HepG2 (cell line): Measurements from ENCODE around the gene RTP2. TPM values are rescaled to one million over a fixed set of nuclear protein-coding genes. Genes with fewer than 3 reads are reported as not detected.
A peak's percentile ranks its signal among the peaks of the same experiment; 100 is the strongest.

Source experiments
- ATAD3A ChIP-seq: sonication (generic); formaldehyde crosslinking; IDR thresholded peaks from 2 replicates; pipeline ENCODE4 v1.4.0; 2020; ENCODE audit warnings: missing genetic modification reagents
- JUNB ChIP-seq: sonication (generic); formaldehyde crosslinking; IDR thresholded peaks from 2 replicates; pipeline ENCODE4 v1.8.0; 2022; ENCODE audit warnings: missing genetic modification reagents, mild to moderate bottlenecking, borderline replicate concordance
- LCORL ChIP-seq, 2 experiments: fragments of 450-650 bp in 1 of 2; sonication (generic) in 1 of 2; formaldehyde crosslinking in 1 of 2; IDR thresholded peaks; 2 replicates each; pipeline versions ENCODE4 v1.5.0 to v1.6.1; 2017 to 2020; ENCODE audit warnings: antibody characterized with exemption in 1 of 2, missing genetic modification reagents in 1 of 2
- PREB ChIP-seq: sonication (generic); formaldehyde crosslinking; IDR thresholded peaks from 2 replicates; pipeline ENCODE4 v1.4.0; 2020; ENCODE audit warnings: missing genetic modification reagents
- RFXAP ChIP-seq: sonication (generic); formaldehyde crosslinking; IDR thresholded peaks from 2 replicates; pipeline ENCODE4 v1.4.0; 2020; ENCODE audit warnings: missing genetic modification reagents, borderline replicate concordance
- RXRB ChIP-seq: IDR thresholded peaks from 2 replicates; pipeline ENCODE4 v1.6.1; 2016; ENCODE audit warnings: borderline replicate concordance, missing genetic modification reagents, missing compliant biosample characterization
- SP4 ChIP-seq: sonication (generic); formaldehyde crosslinking; IDR thresholded peaks from 2 replicates; pipeline ENCODE4 v1.8.1; 2023; ENCODE audit warnings: mild to moderate bottlenecking, missing genetic modification reagents
- TOE1 ChIP-seq: sonication (generic); formaldehyde crosslinking; IDR thresholded peaks from 2 replicates; pipeline ENCODE4 v1.4.0; 2020; ENCODE audit warnings: mild to moderate bottlenecking, missing genetic modification reagents
- ZFP36L1 ChIP-seq: sonication (generic); formaldehyde crosslinking; IDR thresholded peaks from 2 replicates; pipeline ENCODE4 v1.8.0; 2022; ENCODE audit warnings: mild to moderate bottlenecking, missing genetic modification reagents, moderate library complexity
- ZNF17 ChIP-seq: sonication (generic); formaldehyde crosslinking; IDR thresholded peaks from 2 replicates; pipeline ENCODE4 v1.5.0; 2020; ENCODE audit warnings: mild to moderate bottlenecking, missing genetic modification reagents
- ZNF260 ChIP-seq: sonication (generic); formaldehyde crosslinking; IDR thresholded peaks from 2 replicates; pipeline ENCODE4 v1.4.0; 2020; ENCODE audit warnings: missing genetic modification reagents, low read depth, mild to moderate bottlenecking, borderline replicate concordance
- ZNF281 ChIP-seq: sonication (generic); formaldehyde crosslinking; IDR thresholded peaks from 2 replicates; pipeline ENCODE4 v1.4.0; 2020; ENCODE audit warnings: missing genetic modification reagents, borderline replicate concordance
- ZNF484 ChIP-seq: sonication (generic); formaldehyde crosslinking; IDR thresholded peaks from 2 replicates; pipeline ENCODE4 v1.5.1; 2020; ENCODE audit warnings: mild to moderate bottlenecking, low read depth, missing genetic modification reagents, borderline replicate concordance
- ZNF616 ChIP-seq: sonication (generic); formaldehyde crosslinking; IDR thresholded peaks from 2 replicates; pipeline ENCODE4 v1.5.0; 2020; ENCODE audit warnings: low read depth, mild to moderate bottlenecking, missing genetic modification reagents
- ZXDC ChIP-seq: sonication (generic); formaldehyde crosslinking; IDR thresholded peaks from 2 replicates; pipeline ENCODE4 v1.5.0; 2020; ENCODE audit warnings: mild to moderate bottlenecking, missing genetic modification reagents
- polyA plus RNA-seq, 8 experiments: library from polyadenylated mRNA; depleted of rRNA in 3 of 8; stranded (reverse) in 7 of 8; unstranded in 1 of 8; fragments of >200 nt; fragmentation: Illumina TruSeq in 4 of 8; extraction: Trizol in 4 of 8; gene quantifications; 2 replicates each; pipeline versions ENCODE4 v1.2.1 to v1.2.3, GENCODE V29; 2011 to 2016; ENCODE audit warnings: low read depth in 4 of 8, missing spikeins in 1 of 8, mixed read lengths in 1 of 8; ENCODE audit not compliant: insufficient read depth in 1 of 8
- total RNA-seq, 5 experiments: library from RNA; depleted of rRNA; stranded (reverse); fragments of >200 nt; fragmentation: Illumina TruSeq; extraction: Trizol; gene quantifications; 2 replicates each; pipeline ENCODE4 v1.2.3, GENCODE V29; 2016; ENCODE audit warnings: low read depth in 1 of 5

Gene RTP2
- total and polyA plus RNA-seq, 2 of the 13 experiments (the other 11 are each of a cell fraction or from before 2014, with no cell fraction given): not detected

GRCh38 chr3:187745201-187746058 is 43.1 kb upstream of the RTP2 start, which contains the start of gene BCL6 (continued):
- no peak for TF ChIP-seq TOE1 (CRISPR knock-in tag)
- TF ChIP-seq ZNF616 (CRISPR knock-in tag): peak; percentile 26; the same call in 1 of the 2 replicates
- TF ChIP-seq ZNF17 (CRISPR knock-in tag): no peak
- no peak for TF ChIP-seq ZNF260 (CRISPR knock-in tag)
- TF ChIP-seq ZNF484 (CRISPR knock-in tag): no peak
- peak; percentile 67 for TF ChIP-seq SP4 (CRISPR knock-in tag)
- no peak for TF ChIP-seq ZXDC (CRISPR knock-in tag)
- no peak; the same call in 1 of the 2 replicates for TF ChIP-seq RFXAP (CRISPR knock-in tag)
- no peak for TF ChIP-seq JUNB (CRISPR knock-in tag)
- TF ChIP-seq PREB (CRISPR knock-in tag): no peak
- no peak for TF ChIP-seq ZFP36L1 (CRISPR knock-in tag)
- TF ChIP-seq LCORL (IDR thresholded peaks at IDR 0.05): no peak
- no peak for TF ChIP-seq LCORL (CRISPR knock-in tag; IDR thresholded peaks at IDR 0.05)
- peak; percentile 44; the same call in 1 of the 2 replicates for TF ChIP-seq ZNF281
- peak; percentile 76 for TF ChIP-seq RXRB (CRISPR knock-in tag)
- TF ChIP-seq ATAD3A: no peak
